HepG2 (cell line): ENCODE data around the gene TAS1R1. TPM values are rescaled to one million over a fixed set of nuclear protein-coding genes. Genes with fewer than 3 reads are reported as not detected.
A peak's percentile ranks its signal among the peaks of the same experiment; 100 is the strongest.

Experiments
- ARNT ChIP-seq: fragments of 450-650 bp; IDR thresholded peaks from 2 replicates; pipeline ENCODE4 v1.6.1; 2017
- ASH2L ChIP-seq: fragments of 300-600, 200-600 bp; sonication (generic); IDR thresholded peaks from 2 replicates; pipeline ENCODE4 v1.7.0; 2017; ENCODE audit warnings: low read depth, mild to moderate bottlenecking, moderate library complexity, mixed read lengths, low read length; ENCODE audit not compliant: insufficient read length
- ATF3 ChIP-seq: sonication (generic); formaldehyde crosslinking; IDR thresholded peaks from 2 replicates; pipeline ENCODE4 v1.4.0; 2020; ENCODE audit warnings: missing genetic modification reagents
- ATF7-NPFF ChIP-seq: sonication (generic); formaldehyde crosslinking; IDR thresholded peaks from 2 replicates; pipeline ENCODE4 v1.8.1; 2023; ENCODE audit warnings: mild to moderate bottlenecking, low read depth, missing genetic modification reagents, moderate library complexity
- CBX5 ChIP-seq: sonication (generic); formaldehyde crosslinking; IDR thresholded peaks from 2 replicates; pipeline ENCODE4 v1.4.0; 2020; ENCODE audit warnings: missing genetic modification reagents, borderline replicate concordance
- ELF1 ChIP-seq: sonication (generic); formaldehyde crosslinking; IDR thresholded peaks from 2 replicates; pipeline ENCODE4 v1.4.0; 2020; ENCODE audit warnings: missing genetic modification reagents
- HHEX ChIP-seq: IDR thresholded peaks from 2 replicates; pipeline ENCODE4 v1.6.1; 2016; ENCODE audit warnings: control low read depth
- HOXA3 ChIP-seq: sonication (generic); formaldehyde crosslinking; IDR thresholded peaks from 2 replicates; pipeline ENCODE4 v1.5.0; 2020; ENCODE audit warnings: missing genetic modification reagents
- KDM4B ChIP-seq: sonication (generic); formaldehyde crosslinking; IDR thresholded peaks from 2 replicates; pipeline ENCODE4 v1.4.0; 2020; ENCODE audit warnings: missing genetic modification reagents
- KMT2A ChIP-seq: sonication (generic); formaldehyde crosslinking; IDR thresholded peaks from 2 replicates; pipeline ENCODE4 v1.4.0; 2020; ENCODE audit warnings: missing genetic modification reagents
- NFRKB ChIP-seq: fragments of 450-650 bp; IDR thresholded peaks from 2 replicates; pipeline ENCODE4 v1.6.1; 2017
- PHF5A ChIP-seq: IDR thresholded peaks from one replicate; pipeline ENCODE4 v1.6.1; 2018; ENCODE audit warnings: low read depth, missing genetic modification reagents; ENCODE audit not compliant: unreplicated experiment
- PHF8 ChIP-seq: sonication (generic); formaldehyde crosslinking; IDR thresholded peaks from 2 replicates; pipeline ENCODE4 v1.5.0; 2020; ENCODE audit warnings: missing genetic modification reagents
- PRDM4 ChIP-seq: sonication (generic); formaldehyde crosslinking; IDR thresholded peaks from 2 replicates; pipeline ENCODE4 v1.9.0; 2021; ENCODE audit warnings: missing genetic modification reagents, borderline replicate concordance
- RFX5 ChIP-seq: IDR thresholded peaks from 2 replicates; pipeline ENCODE4 v1.6.1; 2011; ENCODE audit warnings: low read depth, low read length, improper control_type of control experiment
- SIN3B ChIP-seq: fragments of 150-350 bp; IDR thresholded peaks from 2 replicates; pipeline ENCODE4 v1.6.1; 2014; ENCODE audit warnings: low read length
- SMARCC2 ChIP-seq: fragments of 450-650 bp; IDR thresholded peaks from 2 replicates; pipeline ENCODE4 v1.6.1; 2017; ENCODE audit warnings: antibody characterized with exemption, mild to moderate bottlenecking
- YEATS2 ChIP-seq: sonication (generic); formaldehyde crosslinking; IDR thresholded peaks from 2 replicates; pipeline ENCODE4 v1.4.0; 2020; ENCODE audit warnings: missing genetic modification reagents, borderline replicate concordance
- ZBTB3 ChIP-seq: sonication (generic); formaldehyde crosslinking; IDR thresholded peaks from 2 replicates; pipeline ENCODE4 v1.4.0; 2020; ENCODE audit warnings: low read depth, mild to moderate bottlenecking, moderate library complexity, missing genetic modification reagents, borderline replicate concordance
- ZFP36L2 ChIP-seq: sonication (generic); formaldehyde crosslinking; IDR thresholded peaks from 2 replicates; pipeline ENCODE4 v1.4.0; 2020; ENCODE audit warnings: missing genetic modification reagents
- ZMYM2 ChIP-seq: sonication (generic); formaldehyde crosslinking; IDR thresholded peaks from 2 replicates; pipeline ENCODE4 v1.8.0; 2022; ENCODE audit warnings: mild to moderate bottlenecking, missing genetic modification reagents
- ZNF160 ChIP-seq: sonication (generic); formaldehyde crosslinking; IDR thresholded peaks from 2 replicates; pipeline ENCODE4 v1.8.0; 2022; ENCODE audit warnings: mild to moderate bottlenecking, inconsistent platforms, missing genetic modification reagents
- ZNF253 ChIP-seq: sonication (generic); formaldehyde crosslinking; IDR thresholded peaks from 2 replicates; pipeline ENCODE4 v1.8.0; 2022; ENCODE audit warnings: mild to moderate bottlenecking, missing genetic modification reagents, borderline replicate concordance
- ZNF350 ChIP-seq: sonication (generic); formaldehyde crosslinking; IDR thresholded peaks from 2 replicates; pipeline ENCODE4 v1.4.0; 2020; ENCODE audit warnings: mild to moderate bottlenecking, low read depth, missing genetic modification reagents, borderline replicate concordance
- ZNF430 ChIP-seq: sonication (generic); formaldehyde crosslinking; IDR thresholded peaks from 2 replicates; pipeline ENCODE4 v1.9.0; 2021; ENCODE audit warnings: mild to moderate bottlenecking, missing genetic modification reagents
- ZNF441 ChIP-seq: sonication (generic); formaldehyde crosslinking; IDR thresholded peaks from 2 replicates; pipeline ENCODE4 v1.7.0; 2021; ENCODE audit warnings: missing genetic modification reagents, borderline replicate concordance
- ZNF543 ChIP-seq: sonication (generic); formaldehyde crosslinking; IDR thresholded peaks from 2 replicates; pipeline ENCODE4 v1.4.0; 2020; ENCODE audit warnings: mild to moderate bottlenecking, missing genetic modification reagents
- ZNF790 ChIP-seq: sonication (generic); formaldehyde crosslinking; IDR thresholded peaks from 2 replicates; pipeline ENCODE4 v1.8.0; 2022; ENCODE audit warnings: missing genetic modification reagents, mild to moderate bottlenecking, borderline replicate concordance
- polyA plus RNA-seq, 8 experiments: library from polyadenylated mRNA; depleted of rRNA in 3 of 8; stranded (reverse) in 7 of 8; unstranded in 1 of 8; fragments of >200 nt; fragmentation: Illumina TruSeq in 4 of 8; extraction: Trizol in 4 of 8; gene quantifications; 2 replicates each; pipeline versions ENCODE4 v1.2.1 to v1.2.3, GENCODE V29; 2011 to 2016; ENCODE audit warnings: low read depth in 4 of 8, missing spikeins in 1 of 8, mixed read lengths in 1 of 8; ENCODE audit not compliant: insufficient read depth in 1 of 8
- total RNA-seq, 5 experiments: library from RNA; depleted of rRNA; stranded (reverse); fragments of >200 nt; fragmentation: Illumina TruSeq; extraction: Trizol; gene quantifications; 2 replicates each; pipeline ENCODE4 v1.2.3, GENCODE V29; 2016; ENCODE audit warnings: low read depth in 1 of 5
- TF ChIP-seq, protein P1 (sequence below): sonication (generic); formaldehyde crosslinking; IDR thresholded peaks from 2 replicates; pipeline ENCODE4 v1.4.0; 2020; ENCODE audit warnings: missing genetic modification reagents, mild to moderate bottlenecking, borderline replicate concordance

TAS1R1 gene
- total and polyA plus RNA-seq, 2 of the 13 experiments (the other 11 are each of a cell fraction or from before 2014, with no cell fraction given): 1.4 to 1.6 TPM

- TF ChIP-seq, protein P1, sequence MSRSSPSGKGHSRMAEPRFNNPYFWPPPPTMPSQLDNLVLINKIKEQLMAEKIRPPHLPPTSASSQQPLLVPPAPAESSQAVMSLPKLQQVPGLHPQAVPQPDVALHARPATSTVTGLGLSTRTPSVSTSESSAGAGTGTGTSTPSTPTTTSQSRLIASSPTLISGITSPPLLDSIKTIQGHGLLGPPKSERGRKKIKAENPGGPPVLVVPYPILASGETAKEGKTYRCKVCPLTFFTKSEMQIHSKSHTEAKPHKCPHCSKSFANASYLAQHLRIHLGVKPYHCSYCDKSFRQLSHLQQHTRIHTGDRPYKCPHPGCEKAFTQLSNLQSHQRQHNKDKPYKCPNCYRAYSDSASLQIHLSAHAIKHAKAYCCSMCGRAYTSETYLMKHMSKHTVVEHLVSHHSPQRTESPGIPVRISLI: peak; percentile 59
- TF ChIP-seq ASH2L (peak; percentile 46), HHEX (CRISPR knock-in tag) (no peak), ELF1 (peak; percentile 37; the same call in 1 of the 2 replicates), PHF5A (no peak), ARNT (no peak), PRDM4 (CRISPR knock-in tag) (no peak), ZFP36L2 (CRISPR knock-in tag) (no peak), CBX5 (CRISPR knock-in tag) (0 out of 2 replicates have a peak, but pooled peaks have one; percentile 43), ZNF441 (CRISPR knock-in tag) (peak; percentile 91), ATF3 (no peak), NFRKB (no peak), ZNF253 (no peak), ZBTB3 (no peak; the same call in 1 of the 2 replicates), YEATS2 (CRISPR knock-in tag) (peak; percentile 68; the same call in 1 of the 2 replicates), RFX5 (peak; percentile 60; the same call in 1 of the 2 replicates), ZMYM2 (CRISPR knock-in tag) (0 out of 2 replicates have a peak, but pooled peaks have one; percentile 26), SIN3B (no peak), ZNF350 (peak; percentile 47; the same call in 1 of the 2 replicates), ZNF160 (0 out of 2 replicates have a peak, but pooled peaks have one; percentile 18), SMARCC2 (no peak), ZNF543 (CRISPR knock-in tag) (peak; percentile 32; the same call in 1 of the 2 replicates), ZNF430 (CRISPR knock-in tag) (peak; percentile 62; the same call in 1 of the 2 replicates), KDM4B (CRISPR knock-in tag) (peak; percentile 42; the same call in 1 of the 2 replicates), KMT2A (CRISPR knock-in tag) (no peak), ZNF790 (CRISPR knock-in tag) (no peak; the same call in 1 of the 2 replicates), ATF7-NPFF (CRISPR knock-in tag) (no peak; the same call in 1 of the 2 replicates), PHF8 (CRISPR knock-in tag) (peak; percentile 73), HOXA3 (CRISPR knock-in tag) (peak; percentile 91)
Observed at GRCh38 chr1:6579374-6580118, 24.4 kb downstream of the TAS1R1 start, which contains the start of gene ZBTB48 (continued).
